ENCODE results near the gene CUL5. TPM values are rescaled to one million over a fixed set of nuclear protein-coding genes. Genes with fewer than 3 reads are reported as not detected.

CUL5 gene
- polyA plus RNA-seq, 3 donors from 2014 or later: 31.2 to 43.0 (median 42.2) TPM

DNA sequence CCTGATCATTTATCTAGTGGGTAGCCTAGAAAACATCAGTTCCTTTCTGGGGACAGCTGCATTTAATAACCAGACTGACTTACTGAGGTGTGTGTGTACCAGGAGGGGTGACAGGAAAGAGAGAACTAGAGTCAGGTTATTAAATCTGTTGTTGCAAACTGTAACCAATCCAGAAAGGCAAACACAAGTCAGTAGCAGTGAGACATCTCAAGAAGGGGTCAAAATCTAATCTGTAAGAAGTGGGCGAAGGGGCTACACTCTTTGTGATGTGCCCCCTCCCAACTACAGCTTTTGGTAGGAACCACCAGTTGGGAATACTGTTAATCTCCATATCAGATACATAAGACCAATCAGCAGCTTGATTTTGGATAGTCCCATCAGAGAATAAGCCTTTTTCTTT lies 26.3 kb downstream of the CUL5 start:
- peaks cover 0 to 2% (median 0%) of the 10 kb centered on the region in 6 donors for H3K9me3 Mint-ChIP-seq
- H3K27ac Mint-ChIP-seq: peak overlapping the region in 1 of 6 donors; percentile 22
- H3K36me3 Mint-ChIP-seq: peaks cover 8 to 21% (median 11%) of the 10 kb centered on the region in 3 donors
- H3K4me3 Mint-ChIP-seq: no peak overlapping the region
- no peak for DNase-seq
- H3K27me3 Mint-ChIP-seq (ENCODE audit: low read depth in 3 of 3): no peaks in the 10 kb centered on the region
- peaks cover 15 to 26% of the 10 kb centered on the region in 2 donors for H3K4me1 Mint-ChIP-seq

- H3K27me3 Mint-ChIP-seq (ENCODE audit: low read depth in 3 of 3): no peaks in the 10 kb centered on the region
- H3K27ac Mint-ChIP-seq: peak overlapping the region in 1 of 6 donors; percentile 1
- peaks cover 15 to 26% of the 10 kb centered on the region in 2 donors for H3K4me1 Mint-ChIP-seq
- peaks cover 8 to 21% (median 11%) of the 10 kb centered on the region in 3 donors for H3K36me3 Mint-ChIP-seq
- H3K4me3 Mint-ChIP-seq: no peak overlapping the region
- no peaks in the 10 kb centered on the region for H3K9me3 Mint-ChIP-seq
- no peak for DNase-seq
These were observed 27.0 kb downstream of the CUL5 start for GRCh38 chr11:108035690-108036089.

DNA sequence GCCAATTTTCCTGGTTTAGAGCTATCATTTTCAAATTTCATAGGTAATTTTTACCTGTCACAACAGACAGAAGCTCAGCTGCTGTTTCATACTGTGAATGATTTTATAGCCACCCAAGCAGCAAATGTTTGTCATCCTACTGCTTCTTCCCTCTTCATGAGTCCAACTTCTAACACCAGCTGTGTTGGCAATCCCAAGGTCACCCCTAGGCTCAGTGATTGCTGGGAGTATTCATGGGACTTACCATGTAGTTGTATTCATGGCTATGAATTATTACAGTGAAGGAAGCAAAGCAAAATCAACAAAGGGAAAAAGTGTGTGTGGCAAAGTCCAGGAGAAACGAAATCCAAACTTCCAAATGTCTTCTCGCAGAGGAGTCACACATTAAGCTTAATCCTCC lies 28.5 kb downstream of the CUL5 start:
- H3K27me3 Mint-ChIP-seq (ENCODE audit: low read depth in 3 of 3): peaks cover 0 to 2% (median 0%) of the 10 kb centered on the region in 3 donors
- H3K4me3 Mint-ChIP-seq: no peak overlapping the region
- H3K36me3 Mint-ChIP-seq: peaks cover 4 to 21% (median 7%) of the 10 kb centered on the region in 3 donors
- H3K4me1 Mint-ChIP-seq: peaks cover 15 to 19% of the 10 kb centered on the region in 2 donors
- no peaks in the 10 kb centered on the region for H3K9me3 Mint-ChIP-seq
- no peak for DNase-seq
- H3K27ac Mint-ChIP-seq: peak overlapping the region in 2 of 6 donors; percentile 37 to 57

DNA sequence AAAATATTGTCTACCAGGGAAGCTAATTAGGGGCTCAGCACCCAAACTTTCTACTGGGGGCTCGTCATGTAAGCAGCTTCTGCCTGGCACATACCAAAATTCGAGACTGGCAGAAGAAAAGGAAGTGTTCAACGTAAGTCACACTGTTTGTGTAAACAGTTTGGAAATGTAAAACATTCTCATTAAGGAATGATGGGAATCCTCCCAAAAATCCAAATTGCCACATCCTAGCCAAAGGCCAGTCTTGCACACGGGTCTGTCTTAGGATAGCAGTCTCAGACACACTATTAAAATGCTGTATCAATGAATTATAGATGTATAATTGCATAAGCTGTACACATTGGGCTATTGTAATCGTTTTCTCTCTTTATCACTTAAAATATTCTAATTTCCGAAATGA lies 28.9 kb downstream of the CUL5 start:
- H3K27me3 Mint-ChIP-seq (ENCODE audit: low read depth in 3 of 3): peaks cover 0 to 2% (median 0%) of the 10 kb centered on the region in 3 donors
- no peaks in the 10 kb centered on the region for H3K9me3 Mint-ChIP-seq
- peaks cover 11 to 14% of the 10 kb centered on the region in 2 donors for H3K4me1 Mint-ChIP-seq
- DNase-seq: no peak
- H3K36me3 Mint-ChIP-seq: peaks cover 4 to 21% (median 10%) of the 10 kb centered on the region in 3 donors
- no peak overlapping the region for H3K4me3 Mint-ChIP-seq
- no peak overlapping the region for H3K27ac Mint-ChIP-seq

DNA sequence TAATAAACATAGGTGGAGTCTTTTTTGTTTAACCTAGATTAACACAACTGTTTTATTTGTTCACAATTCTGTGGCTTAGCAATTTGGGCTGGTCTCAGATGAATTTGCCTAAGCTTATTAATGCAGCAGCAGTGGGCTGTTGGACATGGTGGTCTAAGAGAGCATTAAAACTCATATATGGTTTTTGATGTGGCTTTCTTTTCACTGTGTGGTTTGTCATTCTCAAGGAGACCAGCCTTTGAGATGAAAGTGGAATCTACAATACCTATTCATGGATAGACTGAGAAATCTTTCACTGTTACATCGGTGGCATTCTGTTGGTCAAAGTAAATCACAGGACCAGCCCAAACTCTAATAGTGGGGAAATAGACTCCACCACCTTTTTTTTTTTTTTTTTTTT lies 39.6 kb downstream of the CUL5 start:
- Mint-ChIP-seq H3K27ac (peak overlapping the region in 1 of 6 donors; percentile 7), H3K36me3 (peaks cover 8 to 26% (median 11%) of the 10 kb centered on the region in 3 donors), H3K9me3 (no peaks in the 10 kb centered on the region), H3K27me3 (ENCODE audit: low read depth in 3 of 3) (no peaks in the 10 kb centered on the region), H3K4me3 (no peak overlapping the region), H3K4me1 (peaks cover 0 to 19% of the 10 kb centered on the region in 2 donors)
- DNase-seq: no peak

DNA sequence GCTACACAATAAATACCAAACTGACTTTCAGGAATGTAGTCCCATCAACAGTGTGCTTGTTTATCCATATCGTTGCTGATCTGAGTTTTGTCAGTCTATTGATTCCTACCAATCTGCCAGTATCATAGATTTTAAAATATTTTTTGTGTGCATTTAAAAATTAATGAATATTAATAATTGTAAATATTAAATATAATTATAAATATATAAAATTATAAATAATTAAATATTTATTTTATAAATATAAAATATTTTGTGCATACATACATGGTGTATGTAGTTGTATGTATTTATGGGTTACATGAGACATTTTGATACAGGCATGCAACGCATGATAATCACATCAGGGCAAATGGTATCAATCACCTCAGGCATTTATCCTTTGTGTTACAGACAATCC lies 53.6 kb downstream of the CUL5 start:
- no peaks in the 10 kb centered on the region for H3K9me3 Mint-ChIP-seq
- H3K4me3 Mint-ChIP-seq: no peak overlapping the region
- peaks cover 3 to 12% of the 10 kb centered on the region in 2 donors for H3K4me1 Mint-ChIP-seq
- H3K36me3 Mint-ChIP-seq: peaks cover 12 to 38% (median 23%) of the 10 kb centered on the region in 3 donors
- H3K27me3 Mint-ChIP-seq (ENCODE audit: low read depth in 3 of 3): no peaks in the 10 kb centered on the region
- no peak overlapping the region for H3K27ac Mint-ChIP-seq
- no peak for DNase-seq

- Mint-ChIP-seq H3K9me3 (no peaks in the 10 kb centered on the region), H3K36me3 (peaks cover 12 to 33% (median 22%) of the 10 kb centered on the region in 3 donors)
These were observed 54.7 kb downstream of the CUL5 start for GRCh38 chr11:108063410-108063809.

DNA sequence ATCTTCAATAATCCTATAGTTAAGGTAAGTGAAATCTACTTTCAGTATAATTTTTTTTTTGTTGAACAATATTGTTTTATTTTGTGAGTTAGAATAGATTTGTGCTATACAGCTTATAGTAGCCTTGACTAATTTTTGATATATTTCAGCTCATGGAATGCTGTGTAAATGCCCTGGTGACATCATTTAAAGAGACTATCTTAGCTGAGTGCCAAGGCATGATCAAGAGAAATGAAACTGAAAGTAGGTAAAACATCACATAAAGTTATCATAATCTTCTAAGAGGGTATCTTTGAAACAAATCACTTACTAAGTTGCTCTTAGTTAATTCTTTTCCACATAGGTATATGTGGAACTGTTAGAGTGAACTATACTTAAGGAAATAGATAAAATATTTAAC lies 61.2 kb downstream of the CUL5 start:
- Mint-ChIP-seq H3K9me3 (no peaks in the 10 kb centered on the region), H3K27me3 (ENCODE audit: low read depth in 3 of 3) (no peaks in the 10 kb centered on the region), H3K4me3 (peak overlapping the region in 3 of 5 donors; percentile 5 to 61 (median 46)), H3K27ac (peak overlapping the region; percentile 31 to 71 (median 65)), H3K4me1 (peaks cover 14 to 29% of the 10 kb centered on the region in 2 donors), H3K36me3 (peaks cover 7 to 8% (median 7%) of the 10 kb centered on the region in 3 donors)
- DNase-seq: peak in 2 of 3 donors; percentile 6 to 15

More at GRCh38 chr11:108063410-108063809, 54.7 kb downstream of the CUL5 start:
- Mint-ChIP-seq H3K27me3 (ENCODE audit: low read depth in 3 of 3) (no peaks in the 10 kb centered on the region), H3K27ac (no peak overlapping the region), H3K4me1 (peaks cover 3 to 12% of the 10 kb centered on the region in 2 donors), H3K4me3 (no peak overlapping the region)
- no peak for DNase-seq

- Mint-ChIP-seq H3K27ac (no peak overlapping the region), H3K9me3 (no peaks in the 10 kb centered on the region), H3K4me1 (no peaks in the 10 kb centered on the region), H3K27me3 (ENCODE audit: low read depth in 3 of 3) (no peaks in the 10 kb centered on the region), H3K4me3 (no peak overlapping the region), H3K36me3 (peaks cover 16 to 30% (median 16%) of the 10 kb centered on the region in 3 donors)
- no peak for DNase-seq
These were observed 76.1 kb downstream of the CUL5 start for GRCh38 chr11:108084811-108085210.

GRCh38 chr11:108085672-108086071 lies 77.0 kb downstream of the CUL5 start:
- Mint-ChIP-seq H3K9me3 (no peaks in the 10 kb centered on the region), H3K4me1 (no peaks in the 10 kb centered on the region), H3K36me3 (peaks cover 16 to 29% (median 16%) of the 10 kb centered on the region in 3 donors), H3K4me3 (no peak overlapping the region), H3K27ac (peak overlapping the region in 1 of 6 donors; percentile 10), H3K27me3 (ENCODE audit: low read depth in 3 of 3) (no peaks in the 10 kb centered on the region)
- DNase-seq: no peak

GRCh38 chr11:108092134-108092533 lies 83.4 kb downstream of the CUL5 start:
- Mint-ChIP-seq H3K36me3 (peaks cover 11 to 38% (median 24%) of the 10 kb centered on the region in 3 donors), H3K4me1 (no peaks in the 10 kb centered on the region), H3K27me3 (ENCODE audit: low read depth in 3 of 3) (no peaks in the 10 kb centered on the region), H3K4me3 (no peak overlapping the region), H3K9me3 (no peaks in the 10 kb centered on the region), H3K27ac (peak overlapping the region in 2 of 6 donors; percentile 6 to 48)
- DNase-seq: no peak

DNA sequence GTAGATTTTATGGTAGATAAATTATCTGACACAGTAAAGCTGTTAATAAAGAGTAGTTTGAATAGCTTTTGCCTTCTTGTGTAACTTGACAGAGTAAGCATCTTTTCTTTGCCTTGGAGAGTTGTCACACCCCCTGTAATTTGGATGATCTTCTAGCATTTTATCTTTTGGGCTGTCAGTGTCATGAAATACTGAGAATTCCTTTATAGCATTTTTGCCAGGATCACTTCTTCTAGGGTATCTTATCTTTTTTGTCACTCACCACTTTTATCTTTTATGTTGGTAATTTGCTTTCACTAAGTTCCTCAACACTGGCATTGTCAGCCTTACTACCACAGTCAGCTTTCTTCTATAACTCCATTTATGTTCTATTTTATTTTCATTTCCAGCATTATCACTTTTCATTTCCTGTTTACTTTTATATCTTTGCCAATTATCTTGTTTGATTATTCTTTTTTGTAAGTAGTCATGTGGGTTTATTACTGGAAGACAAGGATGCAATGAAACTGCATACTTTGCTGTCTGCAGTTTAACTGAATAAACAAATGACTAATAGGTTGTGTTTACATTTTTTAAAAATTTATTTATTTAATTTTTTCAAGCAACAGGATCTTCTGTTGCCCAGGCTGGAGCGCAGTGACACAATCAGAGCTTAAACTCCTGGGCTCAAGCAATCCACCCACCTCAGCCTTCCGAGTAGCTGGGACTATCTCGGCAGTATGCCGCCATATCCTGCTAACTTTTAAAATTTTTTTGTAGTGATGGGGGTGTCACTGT lies 84.6 kb downstream of the CUL5 start:
- Mint-ChIP-seq H3K4me1 (no peaks in the 10 kb centered on the region), H3K27ac (peak overlapping the region in 4 of 6 donors; percentile 12 to 70 (median 28)), H3K27me3 (ENCODE audit: low read depth in 3 of 3) (no peaks in the 10 kb centered on the region), H3K36me3 (peaks cover 15 to 43% (median 28%) of the 10 kb centered on the region in 3 donors), H3K4me3 (no peak overlapping the region), H3K9me3 (no peaks in the 10 kb centered on the region)
- DNase-seq: no peak

GRCh38 chr11:108097179-108097578 lies 88.5 kb downstream of the CUL5 start:
- H3K9me3 Mint-ChIP-seq: no peaks in the 10 kb centered on the region
- no peak overlapping the region for H3K4me3 Mint-ChIP-seq
- DNase-seq: no peak
- no peaks in the 10 kb centered on the region for H3K4me1 Mint-ChIP-seq
- no peaks in the 10 kb centered on the region for H3K27me3 Mint-ChIP-seq (ENCODE audit: low read depth in 3 of 3)
- H3K27ac Mint-ChIP-seq: no peak overlapping the region
- peaks cover 17 to 38% (median 26%) of the 10 kb centered on the region in 3 donors for H3K36me3 Mint-ChIP-seq

DNA sequence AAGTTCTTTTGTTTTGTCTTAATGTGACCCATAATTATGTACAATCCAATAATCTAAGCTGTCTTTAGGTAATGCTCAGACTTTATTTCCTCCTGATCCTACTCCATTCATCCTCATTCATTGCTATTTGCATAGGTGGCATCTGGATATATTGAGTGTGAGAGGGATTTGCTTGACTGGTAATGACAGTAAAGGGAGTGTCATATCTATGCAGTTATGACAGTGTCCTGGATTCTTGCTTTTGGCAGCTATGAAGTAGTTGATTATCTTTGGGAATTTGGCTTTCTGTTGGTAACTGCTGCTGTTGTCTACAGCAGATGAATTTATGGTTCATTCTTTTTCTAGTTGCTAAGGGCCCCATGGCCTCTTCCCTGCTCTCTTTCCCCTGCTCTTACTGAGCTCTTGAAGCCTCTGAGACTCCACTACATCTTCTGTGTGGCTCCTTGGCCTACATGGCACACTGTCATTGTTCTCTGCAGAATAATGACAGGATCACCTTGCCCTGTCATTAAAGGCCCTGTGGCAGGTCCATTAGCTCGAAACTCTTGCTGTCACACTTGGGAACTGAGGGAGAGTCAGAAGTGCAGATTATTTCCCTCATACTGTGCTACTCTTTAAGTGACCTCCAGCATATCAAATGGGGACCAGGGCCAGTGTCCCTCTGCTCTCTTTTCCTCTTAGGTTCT lies 92.5 kb downstream of the CUL5 start:
- H3K4me3 Mint-ChIP-seq: no peak overlapping the region
- H3K36me3 Mint-ChIP-seq: peaks cover 15 to 28% (median 25%) of the 10 kb centered on the region in 3 donors
- H3K9me3 Mint-ChIP-seq: no peaks in the 10 kb centered on the region
- H3K27ac Mint-ChIP-seq: peak overlapping the region in 2 of 6 donors; percentile 54 to 79
- H3K27me3 Mint-ChIP-seq (ENCODE audit: low read depth in 3 of 3): no peaks in the 10 kb centered on the region
- no peaks in the 10 kb centered on the region for H3K4me1 Mint-ChIP-seq
- no peak for DNase-seq

All from immature natural killer cell (primary cell).